Activated T-cell treated with anti-CD3 and anti-CD28 coated beads for 24 hours (primary cell): ENCODE measurements around the gene ADAD2.

Source experiments
- DNase-seq: peaks from one replicate; pipeline ENCODE4 v3.0.0-alpha.2; 2020; ENCODE audit warnings: low read depth

Gene ADAD2

DNA sequence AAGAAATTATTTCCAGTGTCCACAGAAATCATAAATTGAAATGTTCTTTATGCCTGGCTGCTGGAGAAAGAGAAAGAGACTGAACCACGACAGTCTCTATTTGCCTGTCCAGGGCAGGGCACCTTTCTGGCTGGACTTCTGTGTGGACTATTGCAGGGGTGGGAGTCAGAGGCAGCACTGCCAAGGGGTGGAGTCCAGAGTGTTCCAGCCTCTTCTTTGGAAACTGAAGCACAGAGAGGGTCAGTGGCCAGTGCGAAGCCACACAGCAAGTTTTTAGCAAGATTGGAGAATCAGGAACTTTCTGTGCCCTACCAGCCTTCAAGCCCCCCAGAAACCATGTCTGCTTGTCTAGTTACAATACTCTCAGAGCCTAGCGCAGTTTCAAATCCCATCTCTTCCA lies 33.6 kb downstream of the ADAD2 start:
- no peak for DNase-seq

DNA sequence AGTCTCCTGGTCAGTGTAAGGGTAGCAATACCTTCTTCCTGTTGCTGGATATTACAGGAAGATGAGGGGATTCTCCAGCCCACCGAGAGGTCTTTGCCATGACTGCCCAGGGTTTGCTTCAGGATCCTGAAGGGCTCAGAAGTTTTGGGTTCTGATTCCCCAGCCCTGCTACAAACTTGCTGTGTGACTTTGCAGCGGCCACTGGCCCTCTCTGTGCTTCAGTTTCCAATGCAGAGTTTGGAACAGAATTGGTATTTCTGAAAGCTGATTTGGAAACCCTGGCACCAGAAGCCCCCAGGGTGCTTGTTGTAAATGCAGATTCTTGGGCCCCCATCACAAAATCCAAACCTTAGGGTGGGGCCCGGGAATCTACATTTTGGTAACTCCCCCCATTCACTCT lies 34.2 kb downstream of the ADAD2 start:
- DNase-seq: no peak

DNA sequence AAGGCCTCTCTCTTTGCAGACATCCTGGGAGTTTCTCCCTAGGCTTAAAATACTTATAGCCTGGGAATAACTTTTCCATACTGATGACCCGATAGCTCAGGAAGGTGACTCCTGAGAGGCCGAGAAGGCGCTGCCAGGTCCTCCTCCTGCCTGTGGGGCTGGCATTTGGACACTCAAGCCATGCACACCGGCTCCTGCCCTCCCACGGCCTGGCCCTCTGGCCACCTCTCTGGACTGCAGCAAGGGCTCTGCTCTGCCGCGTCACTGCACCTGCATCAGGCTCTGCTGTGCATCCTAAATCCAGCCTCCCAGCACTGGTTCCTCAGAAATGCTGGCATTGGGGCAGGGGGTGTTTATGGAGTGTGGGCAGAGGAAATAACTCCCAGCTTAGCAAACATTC lies 34.6 kb downstream of the ADAD2 start:
- no peak for DNase-seq

DNA sequence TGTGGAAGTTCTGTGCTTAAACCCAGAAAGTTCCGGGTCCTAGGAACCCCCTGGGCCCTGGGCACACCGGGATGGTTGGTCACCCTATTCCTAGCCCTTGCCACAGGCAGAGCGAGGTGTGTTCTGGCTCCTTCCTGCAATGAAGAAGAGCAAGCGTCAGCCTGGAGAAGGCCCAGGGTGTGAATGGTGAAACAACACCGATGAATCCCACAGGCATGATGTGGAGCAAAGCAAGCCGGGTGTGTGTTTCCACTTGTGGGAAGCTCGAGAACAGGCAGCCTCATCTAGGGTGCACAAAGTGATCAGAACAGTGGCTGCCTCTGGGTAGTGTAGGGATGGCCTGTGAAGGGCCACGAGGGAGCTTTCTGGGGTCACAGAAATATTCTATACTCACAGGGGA lies 35.1 kb downstream of the ADAD2 start:
- no peak for DNase-seq

DNA sequence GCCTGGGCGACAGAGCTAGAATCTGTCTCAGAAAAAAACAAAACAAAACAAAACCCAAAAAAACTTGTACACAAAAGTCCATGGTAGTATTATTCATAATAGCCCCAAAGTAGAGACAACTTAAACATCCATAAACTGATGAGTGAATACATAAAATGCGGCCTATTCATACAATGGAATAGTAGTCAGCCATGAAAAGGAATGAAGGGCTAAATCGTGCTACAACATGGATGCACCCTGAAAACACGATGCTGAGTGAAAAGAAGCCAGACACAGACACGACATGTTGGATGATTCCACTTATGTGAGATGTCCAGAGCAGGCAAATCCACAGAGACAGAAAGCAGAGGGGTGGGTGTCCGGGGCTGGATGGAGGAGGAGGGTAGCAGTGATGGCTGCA lies 36.6 kb downstream of the ADAD2 start:
- no peak for DNase-seq

DNA sequence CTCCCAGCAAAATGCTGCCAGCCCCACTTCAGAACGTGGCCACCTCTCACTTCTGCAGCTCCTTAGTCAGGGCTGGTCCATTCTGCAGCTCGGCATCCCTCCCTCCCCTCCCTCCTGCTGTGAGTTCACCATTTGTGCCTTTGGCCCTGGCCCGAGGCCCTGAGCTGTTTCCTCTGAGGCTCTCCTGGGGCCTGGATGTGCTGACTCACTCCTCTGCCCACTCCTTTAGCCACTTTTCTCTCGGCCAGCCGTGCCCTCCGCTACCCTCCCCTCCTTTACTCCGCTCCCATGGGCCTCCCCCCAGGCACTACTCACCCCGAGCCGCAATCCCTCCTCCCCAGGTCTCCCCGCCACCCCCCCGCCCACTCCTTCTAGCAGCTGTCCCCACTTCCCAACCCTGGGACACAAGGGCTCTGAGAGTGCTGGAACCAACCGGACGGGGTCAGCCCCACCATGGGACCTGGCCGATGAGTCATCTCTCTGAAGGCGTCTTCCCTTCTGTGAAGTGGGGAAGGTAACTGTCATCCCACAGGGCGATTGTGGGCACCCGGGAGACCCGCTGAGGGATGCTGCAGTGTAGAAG lies 37.4 kb downstream of the ADAD2 start:
- DNase-seq: no peak

DNA sequence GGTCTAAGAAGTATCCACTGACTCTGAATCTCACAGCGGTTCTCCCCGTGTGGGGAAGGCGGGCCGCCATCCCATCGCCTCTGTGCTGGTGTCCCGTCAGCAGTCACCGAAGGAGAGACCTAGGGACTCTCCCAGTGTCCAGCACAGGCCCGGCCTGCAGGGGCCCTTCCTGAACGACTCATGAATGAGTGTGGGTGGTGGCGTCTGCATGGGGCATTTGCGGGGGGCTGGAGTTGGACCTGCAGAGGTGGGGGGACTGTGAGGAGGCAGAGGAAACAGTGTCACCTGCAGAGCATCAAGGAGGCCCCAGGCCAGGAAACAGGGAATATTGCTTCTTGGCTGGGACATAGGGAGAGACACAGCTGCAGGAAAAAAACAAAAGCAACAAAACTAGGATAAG lies 38.5 kb downstream of the ADAD2 start:
- DNase-seq: no peak

DNA sequence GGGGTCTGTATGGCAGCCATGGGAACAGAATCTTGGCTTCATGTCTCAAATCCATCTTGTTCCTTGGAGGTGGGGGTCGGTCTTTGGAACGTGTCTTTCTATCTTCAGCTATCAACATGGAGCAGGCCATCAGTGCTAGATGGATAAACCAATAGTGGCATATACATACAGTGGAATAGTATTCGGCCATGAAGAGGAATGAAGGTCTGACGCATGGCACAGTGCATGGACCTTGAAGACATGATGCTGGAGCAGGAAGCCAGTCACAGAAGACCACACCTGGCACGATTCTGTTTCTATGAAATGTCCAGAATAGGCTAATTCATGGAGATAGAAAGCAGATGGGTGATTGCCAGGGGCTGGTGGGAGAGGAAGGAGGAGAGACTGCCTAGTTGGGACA lies 41.1 kb downstream of the ADAD2 start:
- DNase-seq: no peak

DNA sequence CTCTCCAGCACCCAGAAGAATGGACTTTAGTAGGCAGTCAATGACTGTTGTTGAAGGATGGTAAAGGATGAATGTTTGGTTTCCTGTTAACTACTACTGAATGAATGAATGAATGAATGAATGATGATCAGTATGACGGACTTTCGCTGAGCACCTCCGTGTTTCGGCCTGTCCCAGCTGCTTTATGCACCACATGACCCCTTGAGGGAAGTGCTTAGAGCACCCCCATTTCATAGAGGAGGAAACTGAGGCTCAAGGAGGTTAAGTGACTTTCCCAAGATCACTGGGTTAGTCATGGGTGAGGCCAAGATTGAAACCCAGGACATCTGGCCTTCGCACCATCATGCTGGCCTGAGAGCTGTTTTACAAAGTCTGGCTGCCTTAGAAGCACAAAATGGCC lies 42.0 kb downstream of the ADAD2 start:
- DNase-seq: no peak

DNA sequence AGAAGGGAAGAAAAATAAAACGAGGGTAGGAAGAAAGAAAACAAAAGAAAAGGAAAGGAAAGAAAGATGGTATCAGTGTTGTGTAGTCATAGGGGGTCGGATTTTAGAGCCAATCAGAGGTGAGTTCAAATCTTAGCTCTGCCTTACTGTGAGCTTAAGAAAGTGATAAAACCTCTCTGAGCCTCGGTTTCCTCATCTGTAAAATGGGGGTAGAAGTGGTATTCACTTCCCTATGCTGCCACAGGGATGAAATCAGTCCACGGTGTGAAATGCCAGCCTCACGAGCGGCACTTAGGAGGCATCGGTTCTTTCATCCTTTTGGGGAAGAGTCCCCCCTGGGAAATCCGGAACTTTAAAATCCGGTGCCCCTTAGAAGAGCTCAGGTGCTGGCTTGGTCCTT lies 42.8 kb downstream of the ADAD2 start:
- DNase-seq: no peak

DNA sequence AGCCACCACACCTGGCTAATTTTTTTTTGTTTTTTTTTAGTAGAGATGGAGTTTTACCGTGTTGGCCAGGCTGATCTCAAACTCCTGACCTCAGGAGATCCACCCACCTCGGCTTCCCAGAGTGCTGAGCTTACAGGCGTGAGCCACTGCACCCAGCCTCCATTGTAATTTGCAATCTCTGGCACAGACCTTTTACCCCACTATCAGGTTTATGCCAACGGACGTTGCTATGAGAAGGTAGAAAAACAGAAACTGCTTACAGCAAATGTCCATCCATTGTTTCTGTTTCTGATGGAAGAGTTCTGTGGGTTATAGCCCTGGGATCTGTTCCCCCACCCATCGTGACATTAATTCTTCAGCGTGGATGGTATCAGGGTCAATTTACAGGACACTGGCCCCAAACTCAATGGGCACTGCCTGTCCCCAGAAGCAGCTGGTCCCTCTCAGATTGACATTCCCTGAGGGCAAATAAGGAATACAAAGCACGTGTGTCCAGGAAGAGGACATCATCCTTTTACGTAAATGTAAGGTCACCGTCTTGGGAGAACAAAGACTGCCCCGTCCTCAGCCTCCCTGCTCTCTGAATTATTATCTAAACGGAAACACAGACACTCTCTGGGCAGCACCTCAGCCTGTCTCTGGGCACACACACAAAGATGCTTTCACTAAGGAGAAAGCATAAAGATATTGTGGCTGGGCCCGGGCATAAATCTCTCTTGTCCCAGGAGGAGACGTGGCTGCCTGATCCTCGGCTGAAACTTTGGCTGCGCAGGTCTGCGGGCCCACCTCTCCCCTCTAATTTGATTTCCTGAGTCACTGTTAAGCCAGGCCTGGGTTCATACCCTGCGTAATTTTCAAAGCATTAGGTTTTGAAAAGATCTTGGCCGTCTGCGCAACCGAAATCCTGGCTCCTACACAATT lies 43.6 kb downstream of the ADAD2 start:
- no peak for DNase-seq

DNA sequence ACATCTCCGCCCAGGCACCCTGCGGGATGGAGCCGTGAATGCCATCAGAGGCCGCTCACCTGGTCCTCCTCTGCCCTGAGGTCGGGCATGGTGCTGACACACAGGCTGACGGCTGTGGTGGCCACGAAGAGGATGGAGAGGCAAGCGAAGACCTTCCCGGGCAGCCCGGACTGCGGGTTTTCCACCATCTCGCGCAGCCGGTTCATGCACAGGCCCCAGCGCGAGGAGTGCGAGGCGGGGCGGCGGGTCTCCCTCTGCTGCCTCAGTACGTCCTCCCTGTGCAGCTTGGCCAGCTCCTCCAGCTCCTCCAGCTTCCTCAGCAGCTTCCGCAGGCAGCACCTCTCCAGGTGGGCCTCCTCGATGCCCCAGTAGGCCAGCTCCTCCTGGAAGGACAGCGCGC lies 45.7 kb downstream of the ADAD2 start:
- DNase-seq: no peak

DNA sequence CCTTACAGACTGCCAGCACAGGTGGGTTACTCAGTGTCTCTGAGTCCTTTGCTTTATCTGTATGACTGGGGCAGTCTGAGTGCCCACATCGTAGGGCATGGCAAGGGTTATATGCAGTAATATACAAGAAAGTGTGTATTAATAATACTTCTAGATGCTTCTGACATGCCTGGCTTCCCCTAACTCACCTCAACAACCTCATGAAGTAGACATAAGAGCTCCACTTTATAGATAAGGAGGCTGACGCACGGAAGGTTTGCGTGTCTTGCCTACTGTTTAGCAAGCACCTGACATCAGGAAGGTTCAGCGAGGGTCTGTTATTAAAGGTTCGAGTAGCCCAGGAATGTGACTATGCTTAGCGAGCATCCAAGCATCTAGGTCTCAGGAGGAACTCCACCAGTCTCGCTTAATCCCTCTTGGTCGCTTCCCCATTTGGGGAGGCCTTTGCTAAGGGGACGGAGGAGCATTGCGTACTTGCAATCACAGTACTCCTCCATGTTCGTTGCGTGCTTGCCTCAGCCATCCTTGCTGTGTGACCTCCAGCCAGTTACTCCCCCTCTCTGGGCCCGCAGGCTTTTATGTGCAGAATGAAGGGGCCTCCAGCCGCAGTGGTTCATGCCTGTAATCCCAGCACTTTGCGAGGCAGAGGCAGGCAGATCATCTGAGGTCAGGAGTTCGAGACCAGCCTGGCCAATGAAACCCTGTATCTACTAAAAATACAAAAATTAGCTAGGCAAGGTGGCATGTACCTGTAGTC lies 47.2 kb downstream of the ADAD2 start:
- DNase-seq: no peak

DNA sequence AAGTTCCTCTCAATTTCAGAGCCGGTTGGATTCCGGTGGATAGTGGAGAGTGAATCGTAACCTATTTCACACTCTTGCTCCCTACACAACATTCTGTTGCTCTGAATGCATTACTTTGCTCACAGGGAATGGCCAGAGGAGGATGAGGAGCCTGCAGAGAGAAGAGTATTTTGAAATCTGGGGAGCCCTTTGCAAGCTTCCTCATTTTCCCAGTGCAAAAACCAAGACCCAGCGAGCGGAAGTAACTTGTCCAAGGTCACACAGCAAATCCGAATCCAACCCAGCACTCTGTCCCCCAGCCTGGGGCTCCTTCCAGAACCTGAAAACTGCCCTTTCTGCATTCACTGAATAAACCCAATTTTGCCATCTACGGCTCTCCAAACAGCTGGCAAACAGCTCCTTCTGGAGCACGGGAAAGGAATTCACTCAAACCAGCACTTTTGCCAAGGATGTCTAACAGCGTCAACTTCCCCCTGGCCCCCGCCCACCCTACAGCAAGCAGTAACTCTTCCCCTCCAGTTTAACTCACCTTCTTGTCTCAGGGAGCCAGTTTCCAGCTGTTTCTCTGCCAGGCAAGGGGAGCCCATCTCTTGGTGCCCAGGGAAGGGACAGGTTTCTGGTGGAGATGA lies 48.3 kb downstream of the ADAD2 start:
- no peak for DNase-seq

DNA sequence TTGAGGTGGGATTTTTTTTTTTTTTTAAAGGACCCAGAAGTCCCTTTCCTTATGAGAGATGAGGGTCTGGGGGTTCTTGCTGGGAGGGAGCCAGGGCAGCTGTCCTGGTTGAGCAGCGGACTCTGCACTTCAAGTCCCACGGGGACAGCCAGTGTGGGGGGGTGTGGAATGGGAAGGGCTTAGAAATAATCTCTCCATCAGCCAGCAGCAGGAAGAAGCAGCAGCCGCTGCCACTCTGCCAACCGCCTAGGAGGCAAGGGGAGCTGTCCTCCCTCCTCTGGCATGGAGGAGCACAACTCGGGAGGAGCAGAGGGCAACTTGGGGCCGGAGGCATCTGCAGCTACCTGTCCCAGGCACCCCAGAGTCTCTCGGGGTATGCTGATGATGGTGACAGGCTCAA lies 49.0 kb downstream of the ADAD2 start, which contains the start of gene KCNG4:
Gene KCNG4, minus strand, starts transcription at position 104 of the 400 bp plus-strand sequence. CDS start 2,527 bp downstream, outside the sequence.
- DNase-seq: no peak

DNA sequence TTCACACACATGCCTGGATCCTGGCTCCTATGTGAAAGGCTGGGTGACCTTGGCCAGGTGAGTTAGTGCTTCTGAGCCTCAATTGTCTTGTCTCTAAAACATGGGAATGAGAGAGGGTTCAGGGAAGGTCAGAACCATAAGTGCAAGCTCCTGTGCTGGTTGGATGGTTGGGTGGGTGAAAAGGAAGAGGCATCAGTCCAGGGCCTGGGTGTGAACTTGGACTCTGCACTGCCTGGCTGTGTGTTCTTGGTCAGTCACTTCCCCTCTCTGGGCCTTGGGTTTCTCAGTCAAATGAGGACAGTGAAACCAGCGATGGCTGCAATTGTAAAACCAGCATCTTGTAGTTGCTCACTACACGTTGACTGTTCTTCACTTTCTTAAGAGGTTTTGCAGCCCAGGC lies 49.5 kb downstream of the ADAD2 start:
- DNase-seq: no peak

DNA sequence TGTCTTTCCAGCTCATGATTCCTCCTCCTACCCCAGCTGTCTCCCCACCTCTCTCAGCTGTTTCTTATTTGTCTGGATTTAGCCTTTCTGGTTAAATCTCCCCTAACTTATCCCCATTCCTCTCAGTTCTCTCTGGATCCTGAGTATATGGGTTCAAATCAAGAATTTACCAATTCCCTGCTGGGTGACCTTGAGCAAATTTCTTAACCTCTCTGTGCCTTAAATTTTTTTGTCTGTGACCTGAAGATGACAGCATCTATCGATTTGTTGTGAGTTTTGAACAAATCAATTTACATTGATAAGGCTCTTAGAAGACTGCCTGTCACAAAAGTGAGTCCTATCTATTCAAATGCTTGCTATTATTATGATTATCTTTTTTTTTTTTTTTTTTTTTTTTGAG lies 50.8 kb downstream of the ADAD2 start:
- DNase-seq: no peak

DNA sequence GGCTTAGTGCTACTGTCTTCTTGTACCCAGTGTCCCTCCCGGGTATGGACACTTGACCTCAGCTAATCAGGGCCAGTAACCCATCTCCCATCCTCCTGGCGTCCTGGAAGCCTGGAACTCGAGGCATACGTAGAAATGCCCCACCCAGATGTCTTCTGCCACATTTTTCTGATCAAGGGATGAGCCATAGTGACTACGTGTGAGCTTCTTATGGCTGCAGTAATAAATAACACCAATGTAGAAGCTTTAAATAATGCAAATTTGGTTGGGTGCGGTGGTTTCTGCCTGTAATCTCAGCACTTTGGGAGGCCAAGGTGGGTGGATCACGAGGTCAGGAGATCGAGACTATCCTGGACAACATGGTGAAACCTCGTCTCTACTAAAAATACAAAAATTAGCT lies 51.9 kb downstream of the ADAD2 start:
- DNase-seq: no peak

DNA sequence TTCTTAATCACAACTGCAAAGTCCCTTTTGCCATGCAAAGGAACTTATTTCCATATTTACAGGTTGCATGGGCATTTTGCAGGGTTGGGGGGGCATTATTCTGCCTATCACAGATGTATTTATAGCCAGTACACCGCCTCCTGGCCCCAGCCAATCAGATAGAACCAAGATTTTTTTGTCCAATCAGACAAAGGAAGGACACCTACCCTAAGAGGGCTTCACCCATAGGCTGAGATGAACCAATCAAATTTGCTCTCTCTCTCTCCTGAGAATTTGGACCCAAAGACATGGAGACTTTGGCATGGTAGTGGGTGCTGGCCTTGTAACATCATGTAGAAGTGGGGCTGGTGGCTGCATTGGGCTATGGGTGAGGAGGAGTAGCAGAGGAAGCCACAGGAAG lies 52.8 kb downstream of the ADAD2 start:
- DNase-seq: no peak

DNA sequence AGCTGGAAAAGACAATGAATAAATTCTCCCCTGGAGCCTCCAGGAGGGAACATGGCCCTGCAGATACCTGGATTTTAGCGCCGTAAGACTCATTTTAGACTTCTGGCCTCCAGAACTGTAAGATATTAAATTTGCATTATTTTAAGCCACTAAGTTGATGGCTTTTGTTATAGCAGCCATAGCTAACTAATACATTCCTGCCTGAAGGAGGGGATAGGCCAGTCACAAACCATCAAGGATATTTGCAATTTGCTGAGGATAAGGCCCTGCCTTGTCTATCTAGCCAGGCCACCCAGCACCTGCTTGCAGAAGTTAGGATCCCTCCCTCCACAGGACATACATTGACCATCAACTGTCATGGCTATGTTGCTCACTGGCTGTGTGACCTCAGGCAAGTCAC lies 53.8 kb downstream of the ADAD2 start:
- no peak for DNase-seq

DNA sequence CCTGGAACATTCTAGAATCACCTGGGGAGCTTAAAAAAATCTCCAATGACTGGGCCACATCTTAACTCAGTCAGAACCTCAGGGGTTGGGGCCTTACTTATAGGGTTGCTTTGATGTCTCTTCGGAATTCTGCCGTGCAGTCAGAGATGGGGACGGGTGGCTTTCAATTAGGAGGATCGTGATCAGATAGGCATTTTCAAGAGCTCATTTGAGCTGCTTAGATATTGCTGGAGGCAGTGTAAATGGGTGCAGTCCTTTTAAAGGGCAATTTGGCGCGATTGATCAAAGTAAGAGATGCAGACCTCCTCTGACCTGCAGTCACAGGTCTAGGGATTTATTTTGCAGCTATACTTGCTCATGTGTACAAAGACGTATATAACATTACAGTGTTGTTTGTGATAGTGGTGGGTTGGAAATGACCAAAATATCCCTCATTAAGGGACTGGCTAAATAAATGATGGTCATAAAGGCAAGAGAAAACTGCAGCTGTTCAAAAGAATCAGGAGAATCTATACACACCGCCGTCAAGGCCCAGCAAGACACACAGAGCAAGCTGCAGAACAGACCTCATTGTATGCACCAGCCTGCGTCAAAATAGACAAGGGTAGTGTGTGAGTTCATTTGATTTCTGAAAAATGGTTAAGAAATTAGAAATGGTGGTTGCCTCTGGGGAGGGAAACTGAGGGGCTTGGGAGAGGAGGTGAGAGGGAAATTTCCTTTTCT lies 55.2 kb downstream of the ADAD2 start:
- DNase-seq: no peak

DNA sequence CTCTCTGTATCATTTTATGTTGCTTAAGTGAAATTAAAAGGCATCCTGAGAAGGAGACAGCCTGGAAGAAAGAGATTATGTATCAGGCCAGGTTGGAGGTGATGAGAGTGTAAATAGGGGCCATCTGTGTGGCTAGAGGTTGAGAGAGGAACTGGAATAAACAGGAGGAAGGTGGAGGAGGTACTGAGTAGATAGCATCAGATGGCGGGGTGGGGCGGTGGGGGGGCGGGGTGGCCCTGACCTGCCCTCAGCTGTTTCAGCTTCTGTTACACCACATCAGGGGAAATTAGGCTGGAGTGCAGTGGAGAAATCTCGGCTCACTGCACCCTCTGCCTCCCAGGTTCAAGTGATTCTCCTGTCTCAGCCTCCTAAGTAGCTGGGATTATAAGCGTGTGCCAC lies 55.7 kb downstream of the ADAD2 start:
- DNase-seq: no peak
